HTERT RPE-1 (cell line): ENCODE results near the gene RABL3.
"Not testable (repeated sequence)": the region's sequence is repeated elsewhere in the genome, so short reads cannot be mapped to it uniquely, and the experiment has no call there.

Experiments
- in situ Hi-C: fragments of 300-500 bp; cut with MboI; formaldehyde crosslinking; loops from 4 replicates; pipeline ENCODE4 v1.14.3; 2020; ENCODE audit warnings: low sequenced_read_pairs

Gene RABL3

GRCh38 chr3:120749843-120750242, 7.5 kb upstream of the RABL3 start:
- in situ Hi-C loops: no loop called here

GRCh38 chr3:120745466-120745865, 3.1 kb upstream of the RABL3 start:
- in situ Hi-C loops: no loop called here

GRCh38 chr3:120743556-120744195, 1.4 kb upstream of the RABL3 start:
- in situ Hi-C loops: no loop called here

GRCh38 chr3:120742849-120743365, 591 bp upstream of the RABL3 start:
- in situ Hi-C loops: no loop called here

- in situ Hi-C loops: no loop called here
Observed at GRCh38 chr3:120741837-120742197, 499 bp downstream of the RABL3 start.

GRCh38 chr3:120741320-120741719, 996 bp downstream of the RABL3 start:
- in situ Hi-C loops: no loop called here

GRCh38 chr3:120738006-120738405, 4.3 kb downstream of the RABL3 start:
- in situ Hi-C loops: not testable (repeated sequence)

- in situ Hi-C loops: no loop called here
Observed at GRCh38 chr3:120730576-120731542, 11.5 kb downstream of the RABL3 start.

GRCh38 chr3:120726791-120727190, 15.5 kb downstream of the RABL3 start:
- in situ Hi-C loops: no loop called here

GRCh38 chr3:120719167-120719834, 23.0 kb downstream of the RABL3 start:
- in situ Hi-C loops: not testable (repeated sequence)

- in situ Hi-C loops: no loop called here
Observed at GRCh38 chr3:120713262-120713661, 29.1 kb downstream of the RABL3 start.

- in situ Hi-C loops: no loop called here
Observed at GRCh38 chr3:120710369-120710768, 31.9 kb downstream of the RABL3 start.

GRCh38 chr3:120708408-120708807, 33.9 kb downstream of the RABL3 start:
- in situ Hi-C loops: no loop called here

GRCh38 chr3:120706950-120707349, 35.4 kb downstream of the RABL3 start:
- in situ Hi-C loops: no loop called here

- in situ Hi-C loops: no loop called here
Observed at GRCh38 chr3:120705884-120706582, 36.3 kb downstream of the RABL3 start.

GRCh38 chr3:120699333-120699732, 43.0 kb downstream of the RABL3 start:
- in situ Hi-C loops: no loop called here

GRCh38 chr3:120693439-120694171, 48.7 kb downstream of the RABL3 start:
- in situ Hi-C loops: no loop called here

- in situ Hi-C loops: no loop called here
Observed at GRCh38 chr3:120689395-120689794, 52.9 kb downstream of the RABL3 start.

GRCh38 chr3:120688121-120688520, 54.2 kb downstream of the RABL3 start:
- in situ Hi-C loops: no loop called here

- in situ Hi-C loops: no loop called here
Observed at GRCh38 chr3:120685411-120685810, 56.9 kb downstream of the RABL3 start.
